MM.1S (cell line): ENCODE measurements around the gene NQO2.

Source experiments
- CTCF ChIP-seq: fragments of 300-600 bp; sonication (generic); IDR thresholded peaks from 2 replicates; pipeline ENCODE4 v1.5.1; 2016; ENCODE audit warnings: antibody characterized with exemption, low read length, mixed read lengths
- EZH2 ChIP-seq: fragments of 300-600 bp; sonication (generic); optimal IDR thresholded peaks from 2 replicates; pipeline ENCODE3; 2017; ENCODE audit warnings: low read depth, mild to moderate bottlenecking, antibody characterized with exemption, low read length, mixed read lengths
- EZH2phosphoT487 ChIP-seq: fragments of 300-600 bp; sonication (generic); IDR thresholded peaks from 2 replicates; pipeline ENCODE4 v1.6.1; 2018; ENCODE audit warnings: antibody characterized with exemption, low read length

GRCh38 chr6:3057063-3057770 lies 57.5 kb downstream of the NQO2 start:
- TF ChIP-seq CTCF (no peak), EZH2phosphoT487 (no peak), EZH2 (no peak)
